Activated CD4-positive, alpha-beta T cell treated with anti-CD3 and anti-CD28 coated beads for 48 hours (primary cell): ENCODE measurements around the gene RNU5B-1.
"Not testable (repeated sequence)": the region's sequence is repeated elsewhere in the genome, so short reads cannot be mapped to it uniquely, and the experiment has no call there.

Experiments
- DNase-seq: peaks from one replicate; pipeline ENCODE4 v3.0.0-alpha.2; 2020

The RNU5B-1 gene

GRCh38 chr15:65346856-65347598 lies 42.5 kb downstream of the RNU5B-1 start:
- DNase-seq = no peak

DNA sequence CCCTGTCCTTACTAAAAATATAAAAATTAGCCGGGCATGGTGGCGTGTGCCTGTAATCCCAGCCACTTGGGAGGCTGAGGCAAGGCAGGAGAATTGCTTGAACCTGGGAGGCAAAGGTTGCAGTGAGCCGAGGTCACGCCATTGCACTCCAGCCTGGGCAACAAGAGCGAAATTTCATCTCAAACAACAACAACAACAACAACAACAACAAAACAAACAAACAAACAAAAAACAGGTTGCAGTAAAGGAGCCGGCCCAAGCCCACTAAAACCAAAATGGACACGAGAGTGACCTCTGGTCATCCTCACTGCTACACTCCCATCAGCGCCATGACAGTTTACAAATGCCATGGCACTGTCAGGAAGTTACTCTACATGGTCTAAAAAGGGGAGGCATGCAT lies 43.3 kb downstream of the RNU5B-1 start:
- DNase-seq = not testable (repeated sequence)

DNA sequence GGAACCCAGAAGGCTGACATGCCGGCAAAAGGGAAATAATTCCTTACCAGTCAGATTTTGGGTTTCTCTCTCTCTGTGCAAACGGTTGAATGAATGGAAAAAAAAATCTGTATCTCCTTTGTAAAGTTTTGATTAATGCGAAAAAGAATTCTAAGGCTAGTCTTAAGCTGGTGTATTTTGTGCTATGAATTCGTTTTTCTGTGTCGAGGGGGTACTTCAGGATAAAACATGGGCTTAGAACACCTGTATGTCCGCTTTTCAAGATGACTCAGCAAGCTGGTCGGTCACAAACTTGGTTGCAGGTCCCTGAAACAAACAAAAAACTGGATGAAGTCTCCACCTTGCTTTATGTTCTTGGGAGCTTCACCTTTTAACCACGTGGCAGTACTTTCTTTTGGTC lies 44.9 kb downstream of the RNU5B-1 start:
- DNase-seq = no peak

DNA sequence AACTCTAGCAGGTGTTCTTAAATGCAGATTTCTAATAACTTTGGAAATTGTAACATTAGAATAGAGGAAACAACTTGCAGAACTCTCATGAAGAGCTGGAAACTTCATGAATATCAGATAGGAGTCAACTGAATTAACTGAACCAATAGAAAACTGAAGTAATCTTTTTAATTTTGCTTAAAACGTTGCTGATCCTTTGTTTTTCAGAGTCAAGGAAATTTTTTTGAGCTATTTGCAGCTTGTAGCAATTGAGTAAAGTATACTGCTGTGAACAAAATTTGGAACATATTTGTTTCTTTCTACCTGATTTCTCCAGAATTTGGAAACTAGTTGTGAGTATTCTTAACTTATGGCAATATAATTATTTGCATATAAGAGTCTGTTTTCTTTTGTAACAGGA lies 47.5 kb downstream of the RNU5B-1 start:
- not testable (repeated sequence) for DNase-seq
